ENCODE results near the gene PTCD1. TPM values are rescaled to one million over a fixed set of nuclear protein-coding genes. Genes with fewer than 3 reads are reported as not detected.
A peak's percentile ranks its signal among the peaks of the same experiment; 100 is the strongest.

Gene PTCD1
- total RNA-seq, 2 experiments from 2014 or later, result 3.5 to 5.1 TPM

DNA sequence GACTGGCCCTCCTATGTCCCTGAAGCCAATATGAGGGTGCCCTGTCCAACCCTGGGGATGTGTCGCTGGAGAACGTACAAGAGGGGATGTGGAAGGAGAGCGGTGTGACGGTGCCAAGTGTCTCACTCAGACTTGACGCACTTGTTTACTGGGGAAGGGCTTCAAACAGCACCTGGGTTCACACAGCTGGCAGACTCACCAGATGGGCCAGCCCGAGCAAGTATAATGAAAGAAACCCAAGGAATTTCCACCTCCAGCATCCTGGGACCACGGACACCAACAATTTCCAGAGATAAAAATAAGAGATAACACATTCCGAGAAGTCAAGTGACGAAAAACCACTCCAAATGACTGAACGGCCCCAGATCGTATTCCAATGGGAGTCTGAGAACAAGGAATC lies 22.1 kb upstream of the PTCD1 start:
- no peaks in the 10 kb centered on the region for H3K27me3 Mint-ChIP-seq (ENCODE audit: low read depth)
- DNase-seq, result no peak
- intact Hi-C loops (cut with micrococcal nuclease), result no loop called here
- H3K4me3 Mint-ChIP-seq, result no peak overlapping the region
- peaks cover 43% of the 10 kb centered on the region for H3K36me3 Mint-ChIP-seq (ENCODE audit: low read depth)
- H3K27ac Mint-ChIP-seq, result no peak overlapping the region
- H3K4me1 Mint-ChIP-seq (ENCODE audit: low read depth), result peaks cover 38% of the 10 kb centered on the region
- CTCF ChIA-PET, result no interaction called here
- H3K9me3 Mint-ChIP-seq, result no peaks in the 10 kb centered on the region

DNA sequence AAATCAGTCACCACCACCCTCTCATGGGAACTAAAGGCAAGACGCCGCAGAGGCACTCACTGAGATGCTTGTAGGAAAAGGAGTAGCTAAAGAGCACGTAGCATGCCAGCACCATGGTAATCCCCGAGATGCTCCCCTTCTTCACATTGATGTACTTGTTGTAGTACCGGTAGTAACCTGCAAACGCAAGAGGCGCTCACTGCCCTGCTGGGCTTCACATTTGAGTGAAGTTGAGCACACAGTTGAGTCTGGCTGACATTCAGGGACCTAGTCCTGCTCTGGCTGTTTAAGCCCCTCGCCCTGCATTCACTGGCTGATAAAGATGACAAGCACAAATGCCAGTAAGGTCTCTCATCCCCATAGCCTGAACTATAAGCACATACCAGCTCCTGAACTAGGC lies 20.5 kb upstream of the PTCD1 start:
- CTCF ChIA-PET, result interaction anchor here (1.0 kb wide), 1 partner anchor 45 kb away, joined by 3 read pairs; no protein-coding TSS in a partner anchor
- peak; percentile 45 for DNase-seq

DNA sequence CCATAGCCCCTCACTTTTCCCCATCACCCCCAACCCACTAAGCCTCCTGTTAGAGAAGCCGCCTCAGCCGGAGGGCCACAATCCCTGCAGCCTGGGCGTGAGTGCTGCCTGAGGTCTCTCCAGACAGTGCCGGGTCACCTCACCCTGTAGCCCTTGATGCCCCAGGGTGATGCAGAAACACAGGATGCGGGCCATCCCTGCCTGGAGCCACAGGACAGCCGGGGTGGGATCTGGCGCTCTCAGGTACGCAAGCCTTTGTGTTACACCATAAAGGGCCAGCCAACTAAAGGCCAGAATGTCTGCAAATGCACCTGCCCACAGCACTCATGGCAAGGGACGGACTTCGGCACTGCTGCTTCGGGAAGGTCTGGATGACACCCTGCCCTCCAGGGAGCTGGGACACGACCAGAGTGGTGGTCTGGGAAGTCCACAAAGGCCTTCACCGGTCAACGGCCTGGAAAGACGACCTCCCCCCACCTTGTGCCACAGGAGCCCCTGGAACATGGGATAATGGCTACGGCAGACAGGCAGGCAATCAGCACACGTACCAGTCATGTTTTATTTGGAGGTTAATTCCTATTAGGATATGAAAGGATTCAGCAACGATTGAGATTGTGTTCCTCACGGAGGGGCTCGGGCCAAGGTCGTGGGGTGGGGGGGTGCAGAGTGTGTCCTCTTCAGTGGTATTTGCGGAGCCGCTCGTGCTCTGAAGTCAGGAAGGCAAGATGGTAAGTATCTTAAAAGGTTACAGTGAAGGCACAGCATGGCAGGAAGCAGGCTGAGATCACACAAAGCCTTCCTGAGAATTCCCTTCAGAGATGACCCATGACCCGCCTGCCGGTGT lies 19.3 kb upstream of the PTCD1 start:
- no peak for DNase-seq
- H3K9me3 Mint-ChIP-seq, result no peaks in the 10 kb centered on the region
- no peaks in the 10 kb centered on the region for H3K27me3 Mint-ChIP-seq (ENCODE audit: low read depth)
- H3K36me3 Mint-ChIP-seq (ENCODE audit: low read depth), result peaks cover 42% of the 10 kb centered on the region
- H3K4me3 Mint-ChIP-seq, result no peak overlapping the region
- intact Hi-C loops (cut with micrococcal nuclease), result no loop called here
- peak overlapping the region; percentile 59 for H3K27ac Mint-ChIP-seq
- CTCF ChIA-PET, result interaction anchor here (0.6 to 1.0 kb wide), 3 partner anchors 16 to 149 kb away, joined by 3 to 6 read pairs (median 3); no protein-coding TSS in a partner anchor
- peaks cover 19% of the 10 kb centered on the region for H3K4me1 Mint-ChIP-seq (ENCODE audit: low read depth)

More for the DNA sequence above, 20.5 kb upstream of the PTCD1 start:
- Mint-ChIP-seq H3K4me1 (ENCODE audit: low read depth) (peaks cover 26% of the 10 kb centered on the region), H3K27me3 (ENCODE audit: low read depth) (no peaks in the 10 kb centered on the region), H3K4me3 (no peak overlapping the region), H3K9me3 (no peaks in the 10 kb centered on the region), H3K27ac (no peak overlapping the region), H3K36me3 (ENCODE audit: low read depth) (peaks cover 41% of the 10 kb centered on the region)
- intact Hi-C loops (cut with micrococcal nuclease), result no loop called here

DNA sequence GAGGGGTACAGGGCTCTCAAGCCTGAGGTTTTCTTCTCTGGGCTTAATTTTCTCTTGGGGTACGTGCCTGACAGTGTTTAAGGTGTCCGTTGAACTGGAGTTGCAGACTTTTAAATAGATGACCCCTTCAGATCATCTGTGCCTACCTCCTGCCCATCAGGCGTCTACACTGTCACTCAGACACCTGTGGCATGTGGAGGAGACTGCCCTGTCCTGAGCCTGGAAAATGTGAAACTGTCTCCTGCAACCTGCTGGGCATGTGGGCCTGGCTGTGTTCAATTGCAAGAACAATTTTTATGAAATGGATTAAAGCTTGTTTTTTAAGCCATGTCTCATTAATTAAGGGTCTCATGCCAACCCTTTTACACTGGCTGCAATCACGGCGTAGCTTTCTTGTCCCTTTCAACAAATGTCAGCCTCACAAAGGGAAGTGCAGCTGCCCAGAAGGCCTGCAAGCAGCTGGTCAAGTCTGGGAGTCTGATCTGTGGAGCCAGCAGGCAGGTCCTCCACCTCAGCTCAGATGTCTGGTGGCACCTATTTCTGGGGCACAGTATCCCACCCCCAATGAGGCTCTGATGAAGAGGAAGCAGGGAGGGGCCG lies 18.6 kb upstream of the PTCD1 start:
- intact Hi-C loops (cut with micrococcal nuclease), result no loop called here
- no peak overlapping the region for H3K4me3 Mint-ChIP-seq
- no peak for DNase-seq
- H3K27ac Mint-ChIP-seq, result no peak overlapping the region
- no peaks in the 10 kb centered on the region for H3K27me3 Mint-ChIP-seq (ENCODE audit: low read depth)
- CTCF ChIA-PET, result interaction anchor here (0.5 to 1.0 kb wide), 2 partner anchors 16 to 330 kb away, joined by 3 read pairs; no protein-coding TSS in a partner anchor
- peaks cover 36% of the 10 kb centered on the region for H3K36me3 Mint-ChIP-seq (ENCODE audit: low read depth)
- peaks cover 16% of the 10 kb centered on the region for H3K4me1 Mint-ChIP-seq (ENCODE audit: low read depth)
- H3K9me3 Mint-ChIP-seq, result no peaks in the 10 kb centered on the region

DNA sequence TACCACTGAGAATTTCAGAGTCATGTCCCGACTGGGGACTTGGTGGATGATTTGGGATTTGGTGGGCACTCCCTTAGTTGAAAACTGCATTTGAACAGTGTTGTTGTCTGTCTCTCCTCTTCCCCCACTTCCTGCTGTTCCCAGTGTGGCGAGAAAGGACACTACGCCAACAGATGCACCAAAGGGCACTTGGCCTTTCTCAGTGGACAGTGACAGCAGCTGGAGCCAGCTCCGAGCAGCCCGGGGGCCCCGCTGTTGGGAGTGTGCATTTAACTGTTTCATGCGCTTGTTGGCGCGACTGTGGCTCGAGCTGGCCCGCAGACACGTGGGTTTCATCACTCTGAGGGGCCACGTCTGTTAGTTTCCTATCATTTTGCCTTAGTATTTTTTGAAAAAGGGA lies 17.7 kb upstream of the PTCD1 start:
- DNase-seq, result no peak
- H3K4me3 Mint-ChIP-seq, result no peak overlapping the region
- peaks cover 13% of the 10 kb centered on the region for H3K4me1 Mint-ChIP-seq (ENCODE audit: low read depth)
- H3K27ac Mint-ChIP-seq, result no peak overlapping the region
- intact Hi-C loops (cut with micrococcal nuclease), result no loop called here
- no peaks in the 10 kb centered on the region for H3K9me3 Mint-ChIP-seq
- CTCF ChIA-PET, result no interaction called here
- H3K27me3 Mint-ChIP-seq (ENCODE audit: low read depth), result no peaks in the 10 kb centered on the region
- peaks cover 36% of the 10 kb centered on the region for H3K36me3 Mint-ChIP-seq (ENCODE audit: low read depth)

DNA sequence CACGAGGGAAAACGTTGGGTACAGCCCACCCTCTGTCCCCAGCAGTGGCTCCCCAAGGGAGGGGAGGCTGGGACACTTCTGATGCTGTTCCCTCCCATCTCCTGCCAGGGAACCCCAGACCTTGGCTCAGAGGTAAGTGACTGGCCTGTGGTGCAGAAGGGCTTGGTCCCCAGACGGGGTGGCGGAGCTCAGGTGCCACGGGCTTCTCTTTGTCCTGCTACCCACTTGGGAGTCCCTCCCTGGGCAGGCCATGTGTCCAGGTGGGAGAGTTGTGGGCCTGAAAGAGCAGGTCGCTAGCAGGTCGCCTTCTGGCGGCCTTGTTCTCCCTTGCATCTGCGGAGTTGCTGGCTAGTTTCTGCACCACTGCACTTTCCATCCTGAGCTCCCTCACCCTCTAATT lies 17.3 kb upstream of the PTCD1 start:
- H3K27ac Mint-ChIP-seq, result peak overlapping the region; percentile 13
- intact Hi-C loops (cut with micrococcal nuclease), result no loop called here
- no peaks in the 10 kb centered on the region for H3K9me3 Mint-ChIP-seq
- H3K4me3 Mint-ChIP-seq, result no peak overlapping the region
- CTCF ChIA-PET, result interaction anchor here (0.6 kb wide), 1 partner anchor 39 kb away, joined by 3 read pairs; no protein-coding TSS in a partner anchor
- H3K4me1 Mint-ChIP-seq (ENCODE audit: low read depth), result peaks cover 13% of the 10 kb centered on the region
- no peak for DNase-seq
- H3K36me3 Mint-ChIP-seq (ENCODE audit: low read depth), result peaks cover 39% of the 10 kb centered on the region
- no peaks in the 10 kb centered on the region for H3K27me3 Mint-ChIP-seq (ENCODE audit: low read depth)

DNA sequence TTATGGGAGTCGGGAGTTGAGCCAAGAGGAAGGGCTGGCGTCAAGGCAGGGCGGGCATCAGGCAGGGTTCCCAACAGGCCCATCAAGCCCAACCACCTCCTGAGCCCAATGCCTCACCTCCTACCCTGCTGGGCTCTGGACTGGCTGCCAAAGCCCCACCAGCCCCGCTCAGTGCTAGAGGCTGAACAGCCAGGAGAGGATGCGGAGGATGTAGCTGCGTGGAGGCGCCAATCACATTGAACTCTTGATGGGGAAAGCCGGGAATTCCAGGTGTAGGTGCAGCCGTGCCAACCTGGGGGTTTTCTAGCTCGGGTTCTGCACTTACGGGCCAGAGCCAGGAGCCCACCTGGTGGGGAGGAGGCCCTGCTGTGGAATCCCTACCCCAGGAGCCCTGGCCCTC lies 14.5 kb upstream of the PTCD1 start:
- no peak overlapping the region for H3K4me3 Mint-ChIP-seq
- H3K27me3 Mint-ChIP-seq (ENCODE audit: low read depth), result no peaks in the 10 kb centered on the region
- intact Hi-C loops (cut with micrococcal nuclease), result no loop called here
- DNase-seq, result no peak
- H3K27ac Mint-ChIP-seq, result no peak overlapping the region
- CTCF ChIA-PET, result no interaction called here
- peaks cover 31% of the 10 kb centered on the region for H3K36me3 Mint-ChIP-seq (ENCODE audit: low read depth)
- H3K9me3 Mint-ChIP-seq, result no peaks in the 10 kb centered on the region
- no peaks in the 10 kb centered on the region for H3K4me1 Mint-ChIP-seq (ENCODE audit: low read depth)

DNA sequence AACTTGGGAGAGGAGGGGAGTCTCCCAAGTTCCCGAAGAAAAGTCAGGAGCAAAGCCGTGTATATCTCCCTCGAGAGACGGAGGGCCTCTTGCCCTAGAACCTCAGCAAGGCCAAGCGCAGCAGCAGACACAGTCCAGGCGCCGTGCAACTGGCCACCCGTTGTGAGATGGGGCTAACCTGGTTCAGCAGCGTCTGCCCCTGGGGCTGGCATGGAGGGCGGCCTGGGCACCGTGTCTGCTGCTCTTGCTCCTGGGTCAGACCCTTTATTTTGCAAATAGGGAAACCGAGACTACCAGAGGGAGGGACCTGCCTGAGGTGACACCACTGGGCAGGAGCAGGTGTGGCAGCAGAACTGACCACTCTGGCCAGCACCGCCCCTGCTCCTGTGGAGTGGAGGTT lies 13.9 kb upstream of the PTCD1 start:
- Mint-ChIP-seq H3K4me3 (no peak overlapping the region), H3K4me1 (ENCODE audit: low read depth) (no peaks in the 10 kb centered on the region), H3K36me3 (ENCODE audit: low read depth) (peaks cover 32% of the 10 kb centered on the region), H3K27me3 (ENCODE audit: low read depth) (no peaks in the 10 kb centered on the region), H3K27ac (no peak overlapping the region), H3K9me3 (no peaks in the 10 kb centered on the region)
- DNase-seq, result no peak
- CTCF ChIA-PET, result no interaction called here
- intact Hi-C loops (cut with micrococcal nuclease), result no loop called here

DNA sequence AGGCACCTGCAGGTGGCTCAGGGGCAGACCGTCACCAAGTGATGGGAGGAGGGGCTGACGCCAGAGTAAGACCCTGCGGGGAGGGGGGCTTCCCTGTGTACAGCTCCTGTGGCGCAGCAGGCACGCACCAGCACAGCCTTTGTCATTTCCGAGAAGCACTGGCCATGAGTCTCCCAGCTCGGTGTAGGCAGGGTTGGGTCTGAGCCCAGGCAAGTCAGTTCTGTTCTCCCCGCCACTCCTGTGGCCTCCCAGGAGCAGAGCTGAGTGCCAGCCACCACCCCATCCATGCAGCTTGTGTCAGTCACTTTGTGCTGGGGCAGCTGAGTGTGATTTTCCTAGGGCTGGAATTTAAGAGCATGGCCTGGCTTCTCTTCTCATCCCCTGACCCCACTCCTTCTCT lies 13.3 kb upstream of the PTCD1 start:
- no peaks in the 10 kb centered on the region for H3K4me1 Mint-ChIP-seq (ENCODE audit: low read depth)
- no peaks in the 10 kb centered on the region for H3K27me3 Mint-ChIP-seq (ENCODE audit: low read depth)
- no peak overlapping the region for H3K4me3 Mint-ChIP-seq
- CTCF ChIA-PET, result interaction anchor here (0.6 kb wide), 1 partner anchor 720 kb away, joined by 4 read pairs; no protein-coding TSS in a partner anchor
- H3K9me3 Mint-ChIP-seq, result no peaks in the 10 kb centered on the region
- intact Hi-C loops (cut with micrococcal nuclease), result no loop called here
- DNase-seq, result no peak
- peaks cover 28% of the 10 kb centered on the region for H3K36me3 Mint-ChIP-seq (ENCODE audit: low read depth)
- H3K27ac Mint-ChIP-seq, result no peak overlapping the region

DNA sequence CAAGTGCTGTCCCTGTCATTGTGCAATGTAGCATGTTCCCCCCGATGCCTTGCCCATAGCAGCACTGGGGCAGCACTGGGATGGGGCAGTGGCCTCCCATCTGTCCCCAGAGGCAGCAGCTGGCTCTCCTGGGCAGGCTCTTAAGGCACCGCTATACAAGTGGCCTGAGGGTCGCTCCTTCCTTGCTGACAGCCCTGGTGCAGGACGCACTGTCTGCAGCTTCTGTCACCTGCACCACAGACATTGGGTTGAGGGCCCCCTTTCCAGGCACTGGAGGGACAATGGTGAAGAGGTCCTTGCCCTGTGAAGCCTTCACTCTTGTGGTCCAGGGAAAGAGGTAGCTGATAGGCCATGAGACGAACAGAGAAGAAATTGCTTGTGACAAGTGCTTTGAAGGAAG lies 10.7 kb upstream of the PTCD1 start:
- no peak for DNase-seq
- Mint-ChIP-seq H3K9me3 (no peaks in the 10 kb centered on the region), H3K27ac (peak overlapping the region; percentile 29), H3K36me3 (ENCODE audit: low read depth) (peaks cover 36% of the 10 kb centered on the region), H3K27me3 (ENCODE audit: low read depth) (no peaks in the 10 kb centered on the region), H3K4me1 (ENCODE audit: low read depth) (no peaks in the 10 kb centered on the region), H3K4me3 (no peak overlapping the region)
- intact Hi-C loops (cut with micrococcal nuclease), result no loop called here
- CTCF ChIA-PET, result interaction anchor here (0.6 kb wide), 1 partner anchor 8 kb away, joined by 5 read pairs; no protein-coding TSS in a partner anchor

DNA sequence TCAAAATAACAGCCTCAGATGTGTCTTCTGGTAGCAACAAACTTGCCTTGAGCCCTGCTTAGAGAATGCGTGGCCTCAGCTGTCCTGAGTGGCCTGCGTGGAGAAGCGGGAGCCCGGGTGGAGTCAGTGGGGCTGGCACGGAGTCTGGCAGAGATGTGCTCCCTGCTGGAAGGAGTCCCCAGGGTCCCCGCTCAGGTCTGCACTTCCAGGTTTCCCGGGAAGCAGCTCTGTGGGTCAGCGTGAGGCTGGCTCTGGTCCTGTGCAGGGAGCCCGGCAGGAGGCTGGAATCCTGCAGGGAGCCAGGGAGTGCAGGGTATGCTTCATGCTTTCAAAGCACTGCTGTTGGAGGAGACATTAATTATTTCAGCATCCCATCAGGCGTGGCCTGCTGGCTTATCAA lies 10.3 kb upstream of the PTCD1 start:
- Mint-ChIP-seq H3K36me3 (ENCODE audit: low read depth) (peaks cover 37% of the 10 kb centered on the region), H3K27ac (no peak overlapping the region), H3K27me3 (ENCODE audit: low read depth) (no peaks in the 10 kb centered on the region), H3K9me3 (no peaks in the 10 kb centered on the region), H3K4me3 (no peak overlapping the region), H3K4me1 (ENCODE audit: low read depth) (no peaks in the 10 kb centered on the region)
- DNase-seq, result no peak
- intact Hi-C loops (cut with micrococcal nuclease), result no loop called here
- CTCF ChIA-PET, result interaction anchor here (0.6 kb wide), 1 partner anchor 8 kb away, joined by 5 read pairs; no protein-coding TSS in a partner anchor

DNA sequence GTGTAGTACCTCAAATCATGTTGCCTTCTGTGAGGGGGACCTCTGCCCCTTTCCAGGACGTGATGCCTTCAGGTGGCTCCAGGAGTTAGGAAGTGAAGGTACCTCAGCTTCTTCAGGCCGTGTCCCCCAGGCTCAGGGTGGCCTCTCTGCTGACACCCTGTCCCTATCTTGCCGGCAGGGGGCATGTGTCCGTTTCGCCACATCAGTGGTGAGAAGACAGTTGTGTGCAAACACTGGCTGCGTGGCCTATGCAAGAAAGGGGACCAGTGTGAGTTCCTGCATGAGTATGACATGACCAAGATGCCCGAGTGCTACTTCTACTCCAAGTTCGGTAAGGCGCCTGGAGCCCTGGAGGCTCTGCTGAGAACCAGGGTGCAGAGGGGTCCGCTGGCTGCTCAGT lies 9.3 kb upstream of the PTCD1 start:
- Mint-ChIP-seq H3K4me3 (no peak overlapping the region), H3K27me3 (ENCODE audit: low read depth) (no peaks in the 10 kb centered on the region), H3K4me1 (ENCODE audit: low read depth) (peaks cover 5% of the 10 kb centered on the region), H3K9me3 (no peaks in the 10 kb centered on the region), H3K36me3 (ENCODE audit: low read depth) (peaks cover 37% of the 10 kb centered on the region), H3K27ac (no peak overlapping the region)
- no peak for DNase-seq
- CTCF ChIA-PET, result no interaction called here
- intact Hi-C loops (cut with micrococcal nuclease), result no loop called here

DNA sequence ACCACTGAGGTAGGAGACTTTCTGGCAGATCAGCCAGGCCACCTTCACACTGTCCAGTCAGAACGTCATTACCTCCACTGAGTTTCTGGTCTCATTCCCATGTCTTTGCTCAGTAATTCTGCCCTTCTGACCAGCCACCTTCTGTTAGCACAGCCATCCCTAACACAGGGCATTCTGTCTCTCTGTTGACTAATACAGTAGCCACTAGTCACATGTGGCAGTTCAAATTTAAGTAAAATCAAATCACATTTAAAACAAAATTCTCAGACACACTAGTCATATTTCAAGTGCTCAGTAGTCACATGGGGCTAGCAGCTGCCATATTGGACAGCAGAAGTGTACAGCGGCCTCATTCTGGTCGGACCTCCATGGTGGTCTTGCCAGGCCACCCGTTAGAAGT lies 7.5 kb upstream of the PTCD1 start:
- Mint-ChIP-seq H3K27me3 (ENCODE audit: low read depth) (no peaks in the 10 kb centered on the region), H3K36me3 (ENCODE audit: low read depth) (peaks cover 43% of the 10 kb centered on the region), H3K9me3 (no peaks in the 10 kb centered on the region), H3K4me3 (no peak overlapping the region), H3K4me1 (ENCODE audit: low read depth) (peaks cover 14% of the 10 kb centered on the region), H3K27ac (no peak overlapping the region)
- CTCF ChIA-PET, result no interaction called here
- intact Hi-C loops (cut with micrococcal nuclease), result no loop called here
- no peak for DNase-seq
